ENCODE data around the gene PSD.
A peak's percentile ranks its signal among the peaks of the same experiment; 100 is the strongest.

Gene PSD

DNA sequence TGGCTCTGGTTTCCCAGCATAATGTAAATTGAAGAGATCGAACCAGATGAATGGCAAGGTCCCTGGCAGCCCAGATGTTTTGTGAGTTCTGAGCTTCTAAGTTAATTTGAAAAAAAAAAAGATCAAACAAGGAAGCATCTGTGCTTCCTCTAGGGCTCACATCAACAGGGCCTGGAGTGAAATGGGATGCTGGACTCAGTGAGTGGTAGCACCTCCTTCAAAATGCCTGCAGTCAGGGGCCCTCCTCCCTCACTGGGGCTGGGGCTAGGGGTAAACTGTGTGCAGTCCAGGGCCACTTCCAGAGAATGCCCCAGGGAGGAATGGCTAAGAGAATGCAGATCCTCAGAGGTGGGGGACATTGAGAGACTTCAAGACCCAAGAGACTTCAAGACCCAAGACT is 19.8 kb upstream of the PSD start:
- DNase-seq = no peak

DNA sequence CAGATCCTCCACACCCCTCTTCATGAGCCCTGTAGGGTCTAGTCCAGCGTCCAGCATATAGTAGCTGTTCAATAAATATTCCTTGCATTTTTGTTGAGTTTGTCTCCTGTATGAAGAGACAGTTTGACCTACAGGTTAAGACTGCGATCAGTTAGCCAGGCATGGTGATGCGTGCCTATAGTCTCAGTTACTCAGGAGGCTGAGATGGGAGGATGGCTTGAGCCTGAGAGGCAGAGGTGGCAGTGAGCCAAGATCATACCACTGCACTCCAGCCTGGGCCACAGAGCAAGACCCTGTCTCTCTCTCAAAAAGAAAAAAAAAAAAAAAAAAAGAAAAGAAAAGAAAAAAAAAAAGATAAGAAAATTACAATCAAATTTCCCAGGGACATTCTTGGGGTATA is 18.9 kb upstream of the PSD start:
- DNase-seq = no peak

DNA sequence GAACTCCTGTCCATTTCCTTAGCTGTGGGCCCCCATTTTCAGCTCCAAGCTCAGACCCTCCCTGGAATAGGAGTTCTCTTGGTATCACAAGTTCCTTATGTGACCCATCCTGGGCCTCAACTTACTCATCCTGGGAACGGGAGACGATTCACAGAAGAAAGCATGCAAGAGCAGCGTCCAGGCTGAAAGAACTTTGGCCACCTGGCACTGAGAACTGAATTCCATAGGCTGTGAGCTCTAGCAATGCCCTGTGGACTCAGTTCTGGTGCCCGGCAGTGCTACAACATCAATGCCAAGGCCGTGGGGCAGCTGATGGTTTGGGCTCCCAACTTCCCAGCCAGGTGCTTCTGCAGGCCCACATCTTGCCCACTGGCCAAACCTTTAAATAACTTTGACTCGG is 17.7 kb upstream of the PSD start:
- no peak for DNase-seq

DNA sequence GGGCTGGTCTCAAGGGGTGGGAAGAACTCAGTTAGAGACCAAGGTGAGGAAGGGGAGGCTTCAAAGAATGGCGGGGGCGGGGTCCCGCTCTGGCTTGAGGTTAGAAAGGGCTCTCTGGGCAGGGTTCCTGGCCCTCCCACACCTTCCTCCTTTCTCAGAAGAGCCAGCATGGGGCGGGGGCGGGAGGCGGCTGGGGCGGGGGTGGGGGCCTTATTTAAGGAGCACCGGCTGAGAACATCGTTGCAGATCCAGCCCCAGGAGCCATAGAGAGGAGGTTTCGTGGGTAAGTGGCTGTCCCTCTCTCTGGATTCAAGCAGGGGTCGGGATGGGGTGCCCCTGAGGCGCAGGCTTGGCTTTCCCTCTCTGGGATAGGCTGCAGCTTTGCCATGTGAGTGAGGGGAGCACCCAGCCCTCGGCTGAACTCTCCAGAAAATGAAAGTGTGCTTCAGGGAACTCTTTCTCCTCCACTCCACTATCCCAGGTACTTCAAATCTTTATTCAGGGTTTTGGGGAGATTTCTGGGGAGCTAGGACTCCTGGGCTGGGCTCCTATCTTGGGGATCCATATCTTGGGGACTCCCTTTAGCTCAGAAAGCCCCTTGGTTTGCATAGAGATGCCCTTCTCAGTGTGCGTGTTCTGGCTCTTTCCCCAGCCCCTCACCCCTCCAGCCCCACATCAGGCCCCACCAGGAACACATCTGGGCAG is 17.1 kb upstream of the PSD start:
- DNase-seq = peak; percentile 40 to 70

DNA sequence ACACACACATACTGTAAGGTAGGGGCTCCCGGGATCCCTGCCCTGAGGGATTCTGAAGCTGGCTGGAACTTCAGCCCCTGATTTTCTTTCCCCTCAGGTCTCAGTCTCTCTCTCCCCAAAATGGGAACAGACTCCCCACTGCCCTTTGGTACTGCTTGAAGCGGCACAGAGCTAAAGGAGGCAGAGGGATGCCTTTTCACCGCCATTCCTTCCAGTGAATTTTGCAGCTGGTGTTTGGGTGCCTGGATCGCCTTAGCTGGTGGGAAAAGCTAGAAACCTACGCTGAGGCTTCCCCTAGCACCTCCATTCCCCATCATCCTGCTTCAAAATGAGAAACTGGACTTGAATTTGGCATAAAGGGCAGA is 16.5 kb upstream of the PSD start:
- DNase-seq = no peak

DNA sequence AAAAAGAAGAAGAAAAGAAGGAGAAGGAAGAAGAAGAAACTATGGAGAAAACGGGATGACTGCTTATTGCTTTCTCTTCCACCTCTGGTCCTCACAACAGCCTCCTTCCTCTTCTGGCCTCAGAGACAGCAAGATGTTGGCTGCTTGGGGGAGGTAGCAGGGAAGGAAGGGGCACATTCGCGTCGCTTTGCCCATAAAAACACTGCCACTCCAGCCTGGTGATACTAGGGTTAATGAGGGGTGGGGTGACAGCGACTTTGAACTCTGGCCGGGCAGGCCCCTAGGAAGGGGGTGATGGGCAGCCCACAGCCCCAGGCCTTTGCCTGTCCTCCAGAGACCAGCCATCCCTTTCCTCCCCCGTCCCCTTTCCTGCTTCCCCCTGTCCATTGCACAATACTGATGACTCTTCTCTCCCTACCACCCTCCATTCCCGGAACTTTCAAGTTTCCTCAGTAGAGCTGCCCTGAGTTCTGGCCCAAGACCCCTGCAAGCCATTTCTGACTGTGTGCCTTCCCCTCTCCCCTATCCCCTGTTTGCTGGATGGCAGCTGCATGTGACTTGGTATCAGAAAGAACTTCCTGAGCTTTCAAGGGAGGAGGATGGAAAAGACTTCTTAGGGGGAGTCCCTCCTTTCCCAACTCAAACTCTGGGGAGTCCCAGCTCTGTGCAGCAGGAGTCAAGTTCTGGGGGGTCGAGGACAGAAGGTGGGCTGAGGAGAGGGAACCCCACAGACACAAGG is 16.0 kb upstream of the PSD start:
- DNase-seq = no peak

DNA sequence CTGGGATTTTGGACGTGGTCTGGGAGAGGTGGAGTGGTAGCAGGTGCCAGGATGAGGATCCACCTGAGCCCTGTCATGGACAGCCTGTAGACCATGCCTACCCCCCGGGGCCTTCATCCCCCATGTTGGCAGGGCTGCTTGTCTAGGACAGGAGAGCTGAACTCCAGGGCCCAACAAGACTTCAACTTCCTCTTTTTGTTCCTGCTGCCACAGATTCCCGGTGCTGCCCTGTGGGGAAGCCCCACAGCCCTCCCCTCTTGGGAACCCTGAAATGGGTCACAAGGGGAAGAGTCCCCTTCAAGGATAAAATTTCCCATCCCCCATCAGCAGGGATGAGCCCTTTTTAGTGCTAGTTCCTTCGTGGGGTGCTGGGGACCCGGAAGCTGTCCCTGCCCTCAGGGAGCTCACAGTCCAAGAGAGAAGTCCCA is 15.0 kb upstream of the PSD start:
- DNase-seq = no peak

DNA sequence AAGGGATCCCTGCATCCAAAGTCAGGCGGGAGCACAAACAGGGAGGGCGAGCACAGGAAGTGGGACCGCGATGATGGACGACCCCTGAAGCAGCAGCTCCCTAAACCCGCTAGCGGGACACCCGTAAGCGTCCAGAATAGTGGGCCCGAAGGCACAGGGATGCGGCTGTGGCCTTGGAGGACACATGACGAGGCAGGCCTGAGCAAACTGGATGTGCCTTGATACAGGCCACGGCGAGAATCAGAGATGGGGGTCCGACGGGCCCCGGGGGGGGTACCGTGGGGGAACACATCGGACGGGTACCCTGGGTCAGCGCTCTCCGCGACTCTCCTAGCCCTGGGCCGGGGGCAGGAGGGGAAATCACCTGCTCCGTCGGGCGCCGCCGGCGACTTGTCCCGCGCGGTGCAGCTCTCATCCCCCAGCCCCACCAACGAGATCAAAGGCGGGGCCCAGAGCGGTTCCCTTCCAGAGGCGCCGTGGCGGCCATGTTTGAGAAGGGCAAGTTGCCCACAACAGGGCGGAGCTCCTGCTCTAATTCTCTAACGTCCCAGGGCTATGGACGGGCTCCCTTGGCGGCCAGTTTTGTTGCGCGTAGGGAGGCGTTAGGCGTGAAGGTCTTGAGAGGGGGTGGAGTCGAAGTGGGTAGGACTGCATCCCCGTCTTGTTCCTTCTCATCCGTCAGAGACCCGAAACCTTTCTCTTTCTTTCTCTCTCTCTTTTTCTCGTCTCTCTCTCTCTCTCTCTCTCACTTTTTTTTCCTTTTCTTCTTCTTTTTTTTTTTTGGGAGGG is 13.8 kb upstream of the PSD start, which contains the start of gene CUEDC2:
Gene CUEDC2 (minus strand): TSS at position 413 of the 789 bp plus-strand sequence. CDS start 7,386 bp downstream, outside the sequence.
- DNase-seq = peak; percentile 98 to 99

DNA sequence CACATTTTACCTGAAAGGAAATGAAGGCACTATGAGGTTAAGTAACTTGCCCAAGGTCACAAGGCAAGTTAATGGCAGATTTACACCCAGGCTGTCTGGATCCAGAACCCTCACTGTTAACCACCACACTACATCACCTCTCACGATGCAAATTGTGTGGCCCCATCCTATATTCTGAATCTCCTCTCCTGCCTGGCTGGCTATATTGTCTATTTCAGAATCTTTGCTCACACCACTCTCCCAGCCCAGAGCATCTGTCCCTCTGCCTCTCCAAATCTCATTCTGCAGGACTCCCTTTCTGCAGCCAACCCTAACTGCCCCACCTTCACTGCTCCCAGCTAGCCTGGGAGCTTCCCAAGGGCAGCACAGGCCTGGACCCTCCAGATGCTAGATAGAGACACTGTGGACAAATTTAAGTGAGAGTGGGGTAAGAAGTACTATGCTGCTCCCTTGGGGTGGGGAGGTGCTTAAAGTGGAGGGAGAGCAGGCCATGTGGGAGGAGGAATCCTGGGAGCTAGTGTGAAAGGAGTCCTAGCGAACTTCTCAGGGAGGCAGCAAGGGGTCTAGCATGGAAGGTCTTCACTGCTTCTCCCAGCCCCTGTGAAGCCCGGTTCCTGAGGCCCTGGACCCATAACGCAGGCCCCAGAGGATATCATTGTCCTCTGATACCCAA is 13.0 kb upstream of the PSD start:
- DNase-seq = no peak

DNA sequence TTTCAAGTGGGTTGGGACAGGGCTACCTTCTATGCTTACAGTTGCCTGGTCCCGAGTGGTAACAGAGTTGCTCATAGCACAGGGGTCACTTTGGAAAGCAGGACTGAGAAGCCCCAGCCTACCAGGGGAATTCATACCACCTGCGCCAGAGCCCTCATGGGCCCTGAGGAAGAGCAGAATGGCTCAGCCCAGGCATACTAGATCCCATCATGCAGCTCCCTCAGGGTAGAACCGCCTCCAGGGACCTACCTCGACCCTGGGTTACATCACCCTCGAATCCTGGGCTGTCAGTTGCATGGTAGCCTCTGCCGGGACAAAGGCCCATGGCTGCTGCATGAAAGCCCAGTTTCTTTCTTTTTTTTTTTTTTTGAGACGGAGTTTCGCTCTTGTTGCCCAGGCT is 10.9 kb upstream of the PSD start:
- no peak for DNase-seq

DNA sequence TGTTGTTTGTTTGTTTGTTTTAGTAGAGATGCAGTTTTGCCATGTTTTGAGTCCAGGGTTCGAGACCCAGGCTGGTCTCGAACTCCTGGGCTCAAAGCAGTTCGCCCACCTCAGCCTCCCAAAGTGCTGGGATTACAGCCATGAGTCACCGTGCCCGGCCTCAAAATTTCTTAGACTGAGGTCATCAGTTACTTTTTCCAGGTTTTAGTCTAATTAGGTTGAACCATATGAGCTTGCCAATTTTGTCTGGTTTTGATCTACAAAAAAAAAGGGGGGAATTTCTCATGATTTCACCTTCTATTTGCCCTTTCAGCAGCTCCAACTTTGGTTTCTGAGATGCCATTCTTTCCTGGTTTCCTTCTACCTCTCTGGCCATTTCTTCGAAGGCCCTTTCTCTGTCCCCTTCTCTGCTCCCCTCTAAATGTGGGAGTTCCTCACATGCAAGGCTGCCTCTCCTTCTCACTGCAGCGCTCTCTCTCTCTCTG is 8.3 kb upstream of the PSD start:
- DNase-seq = no peak

DNA sequence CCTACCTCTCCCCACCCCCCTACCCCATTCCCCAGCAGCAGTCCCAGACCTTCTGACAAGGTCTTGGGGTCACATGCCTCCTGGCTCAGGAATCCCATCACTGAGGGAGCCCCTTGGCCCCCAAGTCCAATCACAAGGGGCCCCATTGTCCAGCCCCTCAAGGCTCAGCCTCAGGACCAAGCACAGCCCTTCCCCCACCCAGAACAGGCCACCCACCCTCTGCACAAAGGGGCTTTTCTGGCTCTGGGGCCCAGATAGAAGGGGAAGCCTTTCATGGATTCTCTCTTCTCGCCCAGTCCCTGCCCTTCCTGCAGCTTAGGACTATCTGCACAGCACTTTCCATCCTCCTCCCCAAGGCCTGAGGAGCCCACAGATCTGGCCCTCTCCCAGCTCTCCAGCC is 6.9 kb upstream of the PSD start:
- no peak for DNase-seq

DNA sequence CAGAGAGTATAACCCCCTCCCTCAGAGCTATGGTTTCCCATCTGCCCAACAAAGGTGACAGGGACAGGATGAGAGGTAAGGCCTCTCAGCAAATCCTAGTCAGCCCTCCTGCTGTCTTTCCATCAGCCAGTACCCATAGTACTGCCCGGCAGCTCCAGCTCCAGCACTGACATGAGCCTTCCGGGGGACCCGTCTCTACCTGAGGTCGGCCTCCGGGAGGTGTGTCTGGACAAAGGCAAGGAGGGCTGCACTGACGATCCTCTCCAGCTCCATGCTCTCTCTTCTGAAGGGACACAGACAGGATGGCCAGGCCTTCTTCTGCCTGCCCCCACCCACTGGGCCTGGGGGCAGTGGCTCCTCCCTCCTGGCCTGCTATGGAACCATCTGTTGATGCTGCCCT is 6.3 kb upstream of the PSD start:
- DNase-seq = no peak

DNA sequence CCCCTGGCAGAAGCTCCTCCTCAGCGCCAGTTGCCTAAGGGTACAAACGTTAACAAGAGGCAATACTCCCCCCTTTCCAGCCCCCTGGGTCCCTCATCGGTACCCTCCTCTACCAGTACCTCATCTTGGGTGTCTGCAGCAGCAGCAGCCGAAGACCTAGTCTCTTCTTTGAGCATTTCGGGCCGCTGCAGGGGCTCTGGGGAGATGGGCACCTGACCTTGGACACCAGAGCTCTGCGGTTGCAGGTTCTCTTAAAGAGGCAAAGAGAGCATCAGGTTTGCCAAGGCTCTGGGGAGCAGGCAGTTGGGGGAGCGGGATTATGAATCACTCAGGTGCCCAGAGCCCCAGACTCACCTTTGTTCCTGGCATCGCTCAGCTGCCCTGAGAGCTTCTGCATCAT is 5.6 kb upstream of the PSD start:
- DNase-seq = no peak

DNA sequence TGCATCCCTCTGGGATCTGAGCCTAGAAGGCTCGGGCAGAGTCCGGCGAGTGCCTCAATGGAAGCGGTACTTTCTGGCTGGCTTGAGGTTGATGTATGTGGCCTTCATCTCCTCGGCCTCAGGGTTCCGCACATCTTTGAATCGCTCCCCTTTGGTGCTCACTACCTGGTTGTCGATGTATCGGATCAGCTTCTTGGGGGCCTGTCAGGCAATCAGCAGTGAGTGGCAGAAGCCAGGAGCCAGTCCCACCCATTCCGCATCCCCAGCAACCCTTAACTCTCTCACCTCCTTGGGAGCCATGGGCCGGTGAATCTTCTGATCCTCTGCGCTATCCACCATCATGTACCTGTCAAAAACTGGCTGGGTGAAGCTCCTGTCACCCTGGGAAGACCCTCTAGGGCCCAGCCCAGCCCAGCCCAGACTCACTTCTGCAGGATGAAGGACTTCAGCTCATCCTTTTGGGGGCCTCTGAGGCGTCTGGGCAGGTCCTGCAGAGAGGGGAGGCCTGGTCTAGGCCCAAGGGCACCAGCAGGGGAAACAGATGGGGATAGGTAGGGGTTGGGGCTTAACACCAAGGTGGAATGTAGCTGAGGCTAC is 4.9 kb upstream of the PSD start:
- no peak for DNase-seq

DNA sequence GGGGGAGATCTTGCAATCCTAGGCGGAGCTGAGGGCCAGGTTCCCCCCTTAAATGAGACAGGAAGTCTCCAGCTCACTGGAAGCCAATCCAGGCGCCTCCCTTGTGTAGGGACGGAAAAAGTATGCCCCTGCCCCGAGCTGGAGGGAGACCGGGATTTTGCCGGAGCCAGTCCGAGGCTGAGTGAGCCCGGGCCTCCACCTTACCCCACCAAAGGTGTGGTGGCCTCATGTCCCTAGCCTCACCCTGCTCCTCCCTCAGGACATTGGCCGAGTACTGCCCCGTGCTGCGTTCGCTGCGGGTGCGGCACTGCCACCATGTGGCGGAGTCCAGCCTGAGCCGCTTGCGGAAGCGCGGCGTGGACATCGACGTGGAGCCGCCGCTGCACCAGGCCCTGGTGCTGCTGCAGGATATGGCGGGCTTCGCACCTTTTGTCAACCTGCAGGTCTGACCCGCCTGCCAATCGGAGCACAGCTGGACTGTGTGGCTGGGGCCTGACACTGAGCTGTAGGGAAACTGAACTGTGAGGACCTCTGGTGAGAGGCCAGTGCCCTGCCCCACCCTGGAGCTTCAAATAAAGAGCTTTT is 4.1 kb upstream of the PSD start:
- DNase-seq = peak in 1 of 2 donors; percentile 69

DNA sequence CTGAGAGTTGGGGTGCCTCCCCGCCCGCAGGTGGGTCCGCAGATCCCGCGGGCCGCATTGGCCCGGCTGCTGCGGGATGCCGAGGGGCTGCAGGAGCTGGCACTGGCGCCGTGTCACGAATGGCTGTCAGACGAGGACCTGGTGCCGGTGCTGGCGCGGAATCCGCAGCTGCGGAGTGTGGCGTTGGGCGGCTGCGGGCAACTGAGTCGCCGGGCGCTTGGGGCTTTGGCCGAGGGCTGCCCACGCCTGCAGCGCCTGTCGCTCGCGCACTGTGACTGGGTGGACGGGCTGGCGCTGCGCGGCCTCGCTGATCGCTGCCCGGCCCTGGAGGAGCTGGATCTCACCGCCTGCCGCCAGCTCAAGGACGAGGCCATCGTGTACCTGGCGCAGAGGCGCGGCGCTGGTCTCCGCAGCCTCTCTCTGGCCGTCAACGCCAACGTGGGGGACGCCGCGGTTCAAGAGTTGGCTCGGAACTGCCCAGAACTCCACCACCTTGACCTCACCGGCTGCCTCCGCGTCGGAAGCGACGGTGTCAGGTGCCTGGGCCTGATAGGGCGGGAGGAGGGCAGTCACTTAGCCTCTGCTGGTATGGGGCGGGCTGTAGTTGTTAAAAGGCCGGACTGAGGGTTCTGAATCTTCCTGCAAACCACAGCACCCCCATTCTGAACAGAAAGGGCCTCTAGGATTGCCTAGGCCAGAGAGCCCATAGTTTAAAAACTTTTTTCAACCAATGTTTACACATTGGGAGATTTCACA is 3.4 kb upstream of the PSD start:
- no peak for DNase-seq

DNA sequence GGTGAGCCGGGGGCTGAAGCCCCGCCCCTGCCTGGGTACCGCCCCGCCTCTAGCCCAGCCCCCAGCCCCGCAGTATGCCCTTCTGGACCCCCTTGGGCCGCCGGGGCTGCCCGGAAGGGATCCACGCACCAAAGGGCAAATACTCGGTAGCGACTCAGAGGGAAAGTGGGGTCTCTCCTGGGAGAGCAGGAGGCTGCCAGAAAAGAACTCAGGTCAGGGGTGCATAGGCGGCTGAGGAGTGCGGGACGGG is 2.8 kb upstream of the PSD start:
- no peak for DNase-seq

DNA sequence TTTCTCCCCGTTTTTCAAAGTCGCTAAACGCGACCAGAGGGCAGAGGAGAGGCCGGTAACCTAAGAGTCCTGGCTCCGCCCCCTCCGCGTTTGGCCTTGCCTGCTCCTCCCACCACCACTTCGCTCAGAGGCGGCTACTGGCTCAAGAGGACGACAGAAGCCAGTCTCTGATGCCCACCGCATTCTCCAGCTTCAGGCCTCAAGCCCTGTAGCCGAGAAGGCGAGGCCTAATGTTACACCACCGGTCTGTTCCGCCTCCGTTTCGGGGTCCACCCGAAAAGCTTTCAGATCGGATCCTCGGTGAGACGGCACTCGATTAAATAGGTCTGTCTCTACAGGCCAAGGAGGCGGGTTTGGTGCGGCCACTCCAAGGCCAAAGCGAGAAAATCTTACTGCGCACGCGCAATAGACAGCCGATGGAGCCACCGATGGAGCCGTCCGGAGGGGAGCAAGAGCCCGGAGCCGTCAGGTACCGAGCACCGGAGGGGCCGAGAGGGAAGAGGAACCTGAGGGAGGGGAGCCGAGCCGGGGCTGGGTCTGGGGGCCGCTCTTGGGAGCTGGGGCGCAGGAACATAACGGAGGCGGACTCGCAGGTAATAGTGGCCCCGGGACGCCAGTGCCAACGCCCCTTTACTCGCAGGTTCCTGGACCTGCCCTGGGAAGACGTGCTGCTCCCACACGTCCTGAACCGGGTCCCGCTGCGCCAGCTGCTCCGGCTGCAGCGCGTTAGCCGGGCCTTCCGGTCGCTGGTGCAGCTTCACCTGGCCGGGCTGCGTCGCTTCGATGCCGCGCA is 2.3 kb upstream of the PSD start, which contains the start of gene FBXL15:
Gene FBXL15 (plus strand): TSS at position 123 of the 793 bp plus-strand sequence. CDS start 294 bp downstream, at position 417.
- DNase-seq = peak; percentile 96 to 97

DNA sequence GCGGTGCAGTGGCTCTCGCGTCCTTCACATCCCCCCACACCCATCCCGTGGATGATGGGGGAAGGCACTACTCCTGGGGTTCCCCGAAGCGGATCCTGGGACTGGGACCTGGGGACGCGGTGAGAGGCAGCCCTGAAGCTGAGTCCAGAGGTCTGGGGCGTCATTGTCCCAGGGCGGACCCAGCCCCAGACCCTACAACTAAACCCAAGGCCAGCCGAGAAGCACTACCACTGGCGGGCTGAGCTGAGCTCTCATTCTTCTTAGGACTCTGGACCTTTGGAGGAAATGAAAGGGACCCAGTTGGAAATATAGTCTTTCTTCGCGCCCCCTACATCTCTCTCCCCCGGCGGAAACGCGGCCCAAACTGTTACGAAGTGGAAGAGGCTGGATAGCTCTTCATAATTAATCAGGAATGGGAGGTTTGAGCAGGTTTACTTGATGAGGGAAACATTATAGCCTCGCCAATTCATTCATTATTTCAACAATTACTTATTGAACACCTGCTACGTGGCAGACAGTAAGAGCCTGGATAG is 1.7 kb upstream of the PSD start:
- DNase-seq = no peak
